Measurements from ENCODE around the gene ABCG4. TPM values are rescaled to one million over a fixed set of nuclear protein-coding genes. Genes with fewer than 3 reads are reported as not detected.

ABCG4 gene
- total and polyA plus RNA-seq, 9 of the 15 experiments (the other 6 are each of a cell fraction or from before 2014, with no cell fraction given) = 0.03 to 0.11 (median 0.07) TPM; not detected in 4

DNA sequence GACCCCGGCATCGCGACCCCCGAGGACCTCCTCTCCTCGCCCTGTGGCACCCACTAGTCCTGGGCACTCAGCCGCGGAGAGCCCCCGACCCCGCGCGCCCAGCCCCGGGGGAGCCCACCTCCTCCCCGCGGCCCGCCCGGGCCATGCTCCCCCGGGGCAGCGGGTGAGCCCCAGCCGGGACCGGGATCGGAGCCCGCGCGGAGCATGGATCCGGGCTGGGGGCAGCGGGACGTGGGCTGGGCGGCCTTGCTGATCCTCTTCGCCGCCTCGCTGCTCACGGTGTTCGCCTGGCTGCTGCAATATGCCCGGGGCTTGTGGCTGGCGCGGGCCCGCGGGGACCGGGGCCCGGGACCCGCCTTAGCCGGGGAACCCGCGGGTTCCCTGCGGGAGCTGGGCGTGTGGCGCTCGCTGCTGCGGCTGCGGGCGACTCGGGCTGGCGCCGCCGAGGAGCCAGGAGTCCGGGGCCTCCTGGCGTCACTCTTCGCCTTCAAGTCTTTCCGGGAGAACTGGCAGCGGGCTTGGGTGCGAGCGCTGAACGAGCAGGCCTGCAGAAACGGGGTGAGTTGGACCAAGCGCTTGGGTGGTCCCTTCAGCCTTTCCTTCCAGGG is 41.2 kb upstream of the ABCG4 start (continued):
- no peak for TF ChIP-seq RUNX1 (IDR thresholded peaks at IDR 0.05; ENCODE audit: low read depth)
- TF ChIP-seq, protein P1, sequence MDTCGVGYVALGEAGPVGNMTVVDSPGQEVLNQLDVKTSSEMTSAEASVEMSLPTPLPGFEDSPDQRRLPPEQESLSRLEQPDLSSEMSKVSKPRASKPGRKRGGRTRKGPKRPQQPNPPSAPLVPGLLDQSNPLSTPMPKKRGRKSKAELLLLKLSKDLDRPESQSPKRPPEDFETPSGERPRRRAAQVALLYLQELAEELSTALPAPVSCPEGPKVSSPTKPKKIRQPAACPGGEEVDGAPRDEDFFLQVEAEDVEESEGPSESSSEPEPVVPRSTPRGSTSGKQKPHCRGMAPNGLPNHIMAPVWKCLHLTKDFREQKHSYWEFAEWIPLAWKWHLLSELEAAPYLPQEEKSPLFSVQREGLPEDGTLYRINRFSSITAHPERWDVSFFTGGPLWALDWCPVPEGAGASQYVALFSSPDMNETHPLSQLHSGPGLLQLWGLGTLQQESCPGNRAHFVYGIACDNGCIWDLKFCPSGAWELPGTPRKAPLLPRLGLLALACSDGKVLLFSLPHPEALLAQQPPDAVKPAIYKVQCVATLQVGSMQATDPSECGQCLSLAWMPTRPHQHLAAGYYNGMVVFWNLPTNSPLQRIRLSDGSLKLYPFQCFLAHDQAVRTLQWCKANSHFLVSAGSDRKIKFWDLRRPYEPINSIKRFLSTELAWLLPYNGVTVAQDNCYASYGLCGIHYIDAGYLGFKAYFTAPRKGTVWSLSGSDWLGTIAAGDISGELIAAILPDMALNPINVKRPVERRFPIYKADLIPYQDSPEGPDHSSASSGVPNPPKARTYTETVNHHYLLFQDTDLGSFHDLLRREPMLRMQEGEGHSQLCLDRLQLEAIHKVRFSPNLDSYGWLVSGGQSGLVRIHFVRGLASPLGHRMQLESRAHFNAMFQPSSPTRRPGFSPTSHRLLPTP (IDR thresholded peaks at IDR 0.05; ENCODE audit: borderline replicate concordance, extremely low read depth, insufficient read length) = no peak
- peak; percentile 25 for TF ChIP-seq RBBP5 (IDR thresholded peaks at IDR 0.05; ENCODE audit: borderline replicate concordance, insufficient read depth, low read length, poor library complexity, severe bottlenecking)
- TF ChIP-seq FOXM1 (IDR thresholded peaks at IDR 0.05; ENCODE audit: low read depth) = no peak
- peak; percentile 41; the same call in 1 of the 2 replicates for TF ChIP-seq FOXM1 (CRISPR knock-in tag; IDR thresholded peaks at IDR 0.05; ENCODE audit: low read depth)
- no peak for TF ChIP-seq ILF3 (IDR thresholded peaks at IDR 0.05; ENCODE audit: borderline replicate concordance)
- TF ChIP-seq FOXA3 (CRISPR knock-in tag; conservative IDR thresholded peaks at IDR 0.05 in 1 of 2, IDR thresholded peaks at IDR 0.05 in 1 of 2) = 0 out of 4 replicates have a peak, but pooled peaks of 1 of the 2 experiments have one; percentile 38
- no peak for TF ChIP-seq SIX5 (IDR thresholded peaks at IDR 0.05; ENCODE audit: borderline replicate concordance in 1 of 2, insufficient read depth in 1 of 2, low read depth in 1 of 2, low read length in 2 of 2)
- TF ChIP-seq, protein P2, sequence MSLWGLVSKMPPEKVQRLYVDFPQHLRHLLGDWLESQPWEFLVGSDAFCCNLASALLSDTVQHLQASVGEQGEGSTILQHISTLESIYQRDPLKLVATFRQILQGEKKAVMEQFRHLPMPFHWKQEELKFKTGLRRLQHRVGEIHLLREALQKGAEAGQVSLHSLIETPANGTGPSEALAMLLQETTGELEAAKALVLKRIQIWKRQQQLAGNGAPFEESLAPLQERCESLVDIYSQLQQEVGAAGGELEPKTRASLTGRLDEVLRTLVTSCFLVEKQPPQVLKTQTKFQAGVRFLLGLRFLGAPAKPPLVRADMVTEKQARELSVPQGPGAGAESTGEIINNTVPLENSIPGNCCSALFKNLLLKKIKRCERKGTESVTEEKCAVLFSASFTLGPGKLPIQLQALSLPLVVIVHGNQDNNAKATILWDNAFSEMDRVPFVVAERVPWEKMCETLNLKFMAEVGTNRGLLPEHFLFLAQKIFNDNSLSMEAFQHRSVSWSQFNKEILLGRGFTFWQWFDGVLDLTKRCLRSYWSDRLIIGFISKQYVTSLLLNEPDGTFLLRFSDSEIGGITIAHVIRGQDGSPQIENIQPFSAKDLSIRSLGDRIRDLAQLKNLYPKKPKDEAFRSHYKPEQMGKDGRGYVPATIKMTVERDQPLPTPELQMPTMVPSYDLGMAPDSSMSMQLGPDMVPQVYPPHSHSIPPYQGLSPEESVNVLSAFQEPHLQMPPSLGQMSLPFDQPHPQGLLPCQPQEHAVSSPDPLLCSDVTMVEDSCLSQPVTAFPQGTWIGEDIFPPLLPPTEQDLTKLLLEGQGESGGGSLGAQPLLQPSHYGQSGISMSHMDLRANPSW (CRISPR knock-in tag; IDR thresholded peaks at IDR 0.05) = no peak
- TF ChIP-seq, protein P3, sequence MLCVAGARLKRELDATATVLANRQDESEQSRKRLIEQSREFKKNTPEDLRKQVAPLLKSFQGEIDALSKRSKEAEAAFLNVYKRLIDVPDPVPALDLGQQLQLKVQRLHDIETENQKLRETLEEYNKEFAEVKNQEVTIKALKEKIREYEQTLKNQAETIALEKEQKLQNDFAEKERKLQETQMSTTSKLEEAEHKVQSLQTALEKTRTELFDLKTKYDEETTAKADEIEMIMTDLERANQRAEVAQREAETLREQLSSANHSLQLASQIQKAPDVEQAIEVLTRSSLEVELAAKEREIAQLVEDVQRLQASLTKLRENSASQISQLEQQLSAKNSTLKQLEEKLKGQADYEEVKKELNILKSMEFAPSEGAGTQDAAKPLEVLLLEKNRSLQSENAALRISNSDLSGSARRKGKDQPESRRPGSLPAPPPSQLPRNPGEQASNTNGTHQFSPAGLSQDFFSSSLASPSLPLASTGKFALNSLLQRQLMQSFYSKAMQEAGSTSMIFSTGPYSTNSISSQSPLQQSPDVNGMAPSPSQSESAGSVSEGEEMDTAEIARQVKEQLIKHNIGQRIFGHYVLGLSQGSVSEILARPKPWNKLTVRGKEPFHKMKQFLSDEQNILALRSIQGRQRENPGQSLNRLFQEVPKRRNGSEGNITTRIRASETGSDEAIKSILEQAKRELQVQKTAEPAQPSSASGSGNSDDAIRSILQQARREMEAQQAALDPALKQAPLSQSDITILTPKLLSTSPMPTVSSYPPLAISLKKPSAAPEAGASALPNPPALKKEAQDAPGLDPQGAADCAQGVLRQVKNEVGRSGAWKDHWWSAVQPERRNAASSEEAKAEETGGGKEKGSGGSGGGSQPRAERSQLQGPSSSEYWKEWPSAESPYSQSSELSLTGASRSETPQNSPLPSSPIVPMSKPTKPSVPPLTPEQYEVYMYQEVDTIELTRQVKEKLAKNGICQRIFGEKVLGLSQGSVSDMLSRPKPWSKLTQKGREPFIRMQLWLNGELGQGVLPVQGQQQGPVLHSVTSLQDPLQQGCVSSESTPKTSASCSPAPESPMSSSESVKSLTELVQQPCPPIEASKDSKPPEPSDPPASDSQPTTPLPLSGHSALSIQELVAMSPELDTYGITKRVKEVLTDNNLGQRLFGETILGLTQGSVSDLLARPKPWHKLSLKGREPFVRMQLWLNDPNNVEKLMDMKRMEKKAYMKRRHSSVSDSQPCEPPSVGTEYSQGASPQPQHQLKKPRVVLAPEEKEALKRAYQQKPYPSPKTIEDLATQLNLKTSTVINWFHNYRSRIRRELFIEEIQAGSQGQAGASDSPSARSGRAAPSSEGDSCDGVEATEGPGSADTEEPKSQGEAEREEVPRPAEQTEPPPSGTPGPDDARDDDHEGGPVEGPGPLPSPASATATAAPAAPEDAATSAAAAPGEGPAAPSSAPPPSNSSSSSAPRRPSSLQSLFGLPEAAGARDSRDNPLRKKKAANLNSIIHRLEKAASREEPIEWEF (CRISPR knock-in tag; IDR thresholded peaks at IDR 0.05) = no peak
- peak; percentile 30 for TF ChIP-seq CCNT2 (IDR thresholded peaks at IDR 0.05; ENCODE audit: borderline replicate concordance, extremely low read depth, insufficient read length, low read depth, low read length)
- TF ChIP-seq KDM5B (IDR thresholded peaks at IDR 0.05; ENCODE audit: insufficient replicate concordance, low read depth, low read length) = peak; percentile 31
- TF ChIP-seq ZC3H4 (CRISPR knock-in tag; IDR thresholded peaks at IDR 0.05; ENCODE audit: borderline replicate concordance) = peak; percentile 67; the same call in 1 of the 2 replicates
- TF ChIP-seq ZNF354B (CRISPR knock-in tag; IDR thresholded peaks at IDR 0.05) = no peak
- no peak for TF ChIP-seq KAT2B (IDR thresholded peaks at IDR 0.05; ENCODE audit: low read depth, low read length)
